Kidney (tissue), 14 donors: ENCODE results near the gene TOP2B. TPM values are rescaled to one million over a fixed set of nuclear protein-coding genes. Genes with fewer than 3 reads are reported as not detected.

ENCODE experiments used
- DNase-seq, 5 donors: peaks; one replicate each; pipeline ENCODE4 v3.0.0-alpha.2; 2013 to 2020
- FAIRE-seq: peaks from 2 replicates; lab custom pipeline; 2012; peaks lifted over from hg19 to GRCh38; lab: Jason Lieb, UNC
- H3K27ac ChIP-seq, 2 donors: one replicate each; pipeline ENCODE4 v1.7.0; 2013; ENCODE audit warnings: low read depth in 2 of 2, low read length in 2 of 2, inconsistent platforms in 1 of 2
- H3K27me3 ChIP-seq: one replicate; pipeline ENCODE4 v1.7.1; 2013; ENCODE audit warnings: low read length, inconsistent platforms; ENCODE audit not compliant: control insufficient read depth, insufficient read depth
- H3K36me3 ChIP-seq, 3 donors: one replicate each; pipeline versions ENCODE4 v1.7.0 to v1.7.1; 2013; ENCODE audit warnings: low read length in 3 of 3, control low read depth in 1 of 3, inconsistent platforms in 1 of 3; ENCODE audit not compliant: insufficient read depth in 3 of 3, control insufficient read depth in 2 of 3
- H3K4me1 ChIP-seq, 3 donors: one replicate each; pipeline versions ENCODE4 v1.7.0 to v1.7.1; 2013; ENCODE audit warnings: low read length in 3 of 3, inconsistent platforms in 1 of 3, low read depth in 1 of 3; ENCODE audit not compliant: control insufficient read depth in 2 of 3, insufficient read depth in 2 of 3
- H3K4me3 ChIP-seq, 3 donors: one replicate each; pipeline versions ENCODE4 v1.7.0 to v1.8.1; 2013; ENCODE audit warnings: low read length in 3 of 3, control low read depth in 1 of 3, inconsistent platforms in 1 of 3
- H3K9ac ChIP-seq, 3 donors: one replicate each; pipeline versions ENCODE4 v1.7.0 to v1.7.1; 2013; ENCODE audit warnings: low read length in 3 of 3, control low read depth in 1 of 3, inconsistent platforms in 1 of 3
- H3K9me3 ChIP-seq, 3 donors: one replicate each; pipeline versions ENCODE4 v1.7.0 to v1.7.1; 2013; ENCODE audit warnings: low read length in 3 of 3, control low read depth in 1 of 3, inconsistent platforms in 1 of 3; ENCODE audit not compliant: control insufficient read depth in 2 of 3, insufficient read depth in 1 of 3
- CTCF ChIP-seq: IDR thresholded peaks from 3 replicates; pipeline ENCODE4 v1.5.1; 2012; ENCODE audit warnings: mild to moderate bottlenecking, moderate library complexity, borderline replicate concordance; ENCODE audit not compliant: insufficient read depth; ENCODE audit errors: extremely low read depth
- intact Hi-C: fragments of 100-400 bp; cut with DNase I; formaldehyde crosslinking; loops from one replicate; pipeline ENCODE4 v1.11.1; 2022
- polyA plus RNA-seq: library from polyadenylated mRNA; stranded (reverse); fragments of 350-450 nt; fragmentation: Illumina TruSeq; extraction: RNeasy Lipid Tissue Mini Kit (QIAGEN cat#74804); gene quantifications from one replicate; pipeline ENCODE4 v1.2.3, GENCODE V29; 2014; ENCODE audit warnings: low read depth, low replicate concordance; ENCODE audit not compliant: insufficient read depth
- total RNA-seq: library from RNA; stranded (reverse); fragmentation: NEBNext Ultra II Directional; extraction: Animal tissue kit (Norgen Biotek cat#: 25700); gene quantifications from one replicate; pipeline ENCODE4 v1.2.1, GENCODE V29; 2021
- donor health status: control.
- donor health status: control.
- donor health status: control.
- donor health status: control.
- donor health status: control.
- donor health status: DM: yes; HTN: yes; CAD: no.
- donor health status: Normal renal cell carcinoma (clear cell type).

The TOP2B gene
- total and polyA plus RNA-seq, 2 donors from 2014 or later = 55.0 to 109 TPM

- H3K9ac ChIP-seq = no peak overlapping the region
- peaks cover 0 to 3% (median 0%) of the 10 kb centered on the region in 3 donors for H3K36me3 ChIP-seq
- no peak for TF ChIP-seq CTCF
- H3K9me3 ChIP-seq = no peaks in the 10 kb centered on the region
- H3K4me3 ChIP-seq = no peak overlapping the region
- no peak for DNase-seq
- FAIRE-seq = no peak
- H3K27me3 ChIP-seq = no peaks in the 10 kb centered on the region
- peaks cover 0 to 2% (median 0%) of the 10 kb centered on the region in 3 donors for H3K4me1 ChIP-seq
- no peak overlapping the region for H3K27ac ChIP-seq
- intact Hi-C loops = no loop called here
Measured at GRCh38 chr3:25566358-25566920, 98.3 kb downstream of the TOP2B start.

GRCh38 chr3:25565807-25566206, 98.9 kb downstream of the TOP2B start:
- Histone ChIP-seq H3K36me3 (peaks cover 0 to 3% (median 0%) of the 10 kb centered on the region in 3 donors), H3K4me3 (no peak overlapping the region), H3K27me3 (no peaks in the 10 kb centered on the region), H3K9me3 (no peaks in the 10 kb centered on the region), H3K27ac (no peak overlapping the region), H3K4me1 (peaks cover 0 to 2% (median 0%) of the 10 kb centered on the region in 3 donors), H3K9ac (no peak overlapping the region)
- FAIRE-seq (no peak), DNase-seq (no peak)
- intact Hi-C loops = no loop called here
- no peak for TF ChIP-seq CTCF

- Histone ChIP-seq H3K9ac (no peak overlapping the region), H3K27me3 (no peaks in the 10 kb centered on the region), H3K4me3 (no peak overlapping the region), H3K27ac (no peak overlapping the region), H3K4me1 (no peaks in the 10 kb centered on the region), H3K36me3 (peaks cover 0 to 3% (median 0%) of the 10 kb centered on the region in 3 donors), H3K9me3 (no peaks in the 10 kb centered on the region)
- TF ChIP-seq CTCF = no peak
- FAIRE-seq = no peak
- no peak for DNase-seq
- intact Hi-C loops = no loop called here
Measured at GRCh38 chr3:25564075-25564474, 100.6 kb downstream of the TOP2B start.

- Histone ChIP-seq H3K4me3 (no peak overlapping the region), H3K9ac (no peak overlapping the region), H3K36me3 (peaks cover 0 to 3% (median 0%) of the 10 kb centered on the region in 3 donors), H3K27me3 (no peaks in the 10 kb centered on the region), H3K4me1 (peaks cover 0 to 4% (median 1%) of the 10 kb centered on the region in 3 donors), H3K9me3 (no peaks in the 10 kb centered on the region), H3K27ac (no peak overlapping the region)
- DNase-seq (no peak), FAIRE-seq (no peak)
- TF ChIP-seq CTCF = no peak
- intact Hi-C loops = no loop called here
Measured at GRCh38 chr3:25563601-25564000, 101.1 kb downstream of the TOP2B start.
